ENCODE data around the gene INPP4B.

Gene INPP4B

DNA sequence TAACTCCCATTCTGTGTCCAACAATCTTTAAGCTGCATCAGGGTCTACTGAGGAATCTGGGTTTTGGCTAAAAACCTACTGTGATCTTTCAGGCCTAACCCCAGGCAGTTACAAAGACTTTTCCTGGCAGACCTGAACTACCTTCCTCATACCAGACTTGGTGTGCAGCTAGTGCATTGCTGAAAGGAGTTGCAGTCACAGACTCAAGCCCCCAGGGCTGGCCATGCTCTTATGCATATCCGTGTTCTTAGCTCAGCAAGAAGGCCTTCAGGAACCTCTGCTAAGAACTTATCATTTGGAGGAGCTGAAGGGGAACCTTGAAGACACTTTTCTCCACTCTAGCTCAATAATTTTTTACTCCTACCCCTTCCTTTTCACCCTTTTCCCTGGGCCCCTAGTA, 147.5 kb downstream of the INPP4B start:
- peak; percentile 57 for DNase-seq
- H3K27ac ChIP-seq (ENCODE audit: low read length), result peak overlapping the region; percentile 93
- peak overlapping the region; percentile 38 for H2AFZ ChIP-seq (ENCODE audit: low read depth, low read length)
- peaks cover 98% of the 10 kb centered on the region for H3K4me1 ChIP-seq (ENCODE audit: insufficient read depth, low read length)
- ATAC-seq (ENCODE audit: insufficient read depth, low read depth), result peak; percentile 12; the same call in 1 of the 3 replicates
- TF ChIP-seq EZH2 (IDR thresholded peaks at IDR 0.05; ENCODE audit: borderline replicate concordance, low read depth, low read length, severe bottlenecking), result no peak
- TF ChIP-seq, protein P1, sequence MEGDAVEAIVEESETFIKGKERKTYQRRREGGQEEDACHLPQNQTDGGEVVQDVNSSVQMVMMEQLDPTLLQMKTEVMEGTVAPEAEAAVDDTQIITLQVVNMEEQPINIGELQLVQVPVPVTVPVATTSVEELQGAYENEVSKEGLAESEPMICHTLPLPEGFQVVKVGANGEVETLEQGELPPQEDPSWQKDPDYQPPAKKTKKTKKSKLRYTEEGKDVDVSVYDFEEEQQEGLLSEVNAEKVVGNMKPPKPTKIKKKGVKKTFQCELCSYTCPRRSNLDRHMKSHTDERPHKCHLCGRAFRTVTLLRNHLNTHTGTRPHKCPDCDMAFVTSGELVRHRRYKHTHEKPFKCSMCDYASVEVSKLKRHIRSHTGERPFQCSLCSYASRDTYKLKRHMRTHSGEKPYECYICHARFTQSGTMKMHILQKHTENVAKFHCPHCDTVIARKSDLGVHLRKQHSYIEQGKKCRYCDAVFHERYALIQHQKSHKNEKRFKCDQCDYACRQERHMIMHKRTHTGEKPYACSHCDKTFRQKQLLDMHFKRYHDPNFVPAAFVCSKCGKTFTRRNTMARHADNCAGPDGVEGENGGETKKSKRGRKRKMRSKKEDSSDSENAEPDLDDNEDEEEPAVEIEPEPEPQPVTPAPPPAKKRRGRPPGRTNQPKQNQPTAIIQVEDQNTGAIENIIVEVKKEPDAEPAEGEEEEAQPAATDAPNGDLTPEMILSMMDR (IDR thresholded peaks at IDR 0.05; ENCODE audit: borderline replicate concordance, extremely low read depth, low read length, poor library complexity, severe bottlenecking), result no peak
- no peaks in the 10 kb centered on the region for H4K20me1 ChIP-seq (ENCODE audit: insufficient read depth, low read length)
- no peaks in the 10 kb centered on the region for H3K36me3 ChIP-seq (ENCODE audit: insufficient read depth, low read length)
- H3K4me3 ChIP-seq (ENCODE audit: low read depth in 1 of 2, low read length in 2 of 2), result peak overlapping the region in 1 of 2 experiments; percentile 5; a peak in 1 of 4 replicates
- H3K9me3 ChIP-seq (ENCODE audit: insufficient read depth, low read length, severe bottlenecking), result no peaks in the 10 kb centered on the region
- H3K79me2 ChIP-seq (ENCODE audit: insufficient read depth, low read length), result peaks cover 11% of the 10 kb centered on the region
- no peak overlapping the region for H3K4me2 ChIP-seq (ENCODE audit: insufficient read depth, low read length)
- peak overlapping the region; percentile 57 for H3K9ac ChIP-seq (ENCODE audit: low read depth, low read length)
- no peaks in the 10 kb centered on the region for H3K27me3 ChIP-seq (ENCODE audit: insufficient read depth, low read length, poor library complexity)

DNA sequence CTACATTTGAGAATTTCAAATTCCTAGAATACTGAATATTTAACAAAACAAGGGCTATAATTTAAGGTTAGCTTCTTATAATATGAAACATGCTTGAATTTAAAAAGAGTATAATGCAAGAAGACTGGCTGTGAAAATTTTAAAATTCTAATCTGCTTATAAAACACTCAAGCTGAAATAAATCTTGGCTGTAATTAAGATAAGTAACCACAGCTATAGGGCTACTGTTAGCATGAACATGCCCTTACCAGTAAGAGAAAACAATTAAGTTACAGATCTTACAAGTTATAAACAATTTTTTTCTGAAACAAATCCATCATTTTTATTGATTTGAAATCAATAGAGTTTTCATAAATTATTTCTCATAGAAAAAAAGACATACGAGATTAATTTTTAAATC, 148.2 kb downstream of the INPP4B start:
- Histone ChIP-seq H3K4me2 (ENCODE audit: insufficient read depth, low read length) (peak overlapping the region; percentile 54; the same call in 1 of the 2 replicates), H3K4me1 (ENCODE audit: insufficient read depth, low read length) (peaks cover 97% of the 10 kb centered on the region), H2AFZ (ENCODE audit: low read depth, low read length) (no peak overlapping the region), H3K9me3 (ENCODE audit: insufficient read depth, low read length, severe bottlenecking) (no peaks in the 10 kb centered on the region), H3K27me3 (ENCODE audit: insufficient read depth, low read length, poor library complexity) (no peaks in the 10 kb centered on the region), H3K36me3 (ENCODE audit: insufficient read depth, low read length) (no peaks in the 10 kb centered on the region), H3K79me2 (ENCODE audit: insufficient read depth, low read length) (peaks cover 11% of the 10 kb centered on the region), H3K9ac (ENCODE audit: low read depth, low read length) (peak overlapping the region; percentile 57), H3K27ac (ENCODE audit: low read length) (peak overlapping the region; percentile 93), H4K20me1 (ENCODE audit: insufficient read depth, low read length) (no peaks in the 10 kb centered on the region), H3K4me3 (ENCODE audit: low read depth in 1 of 2, low read length in 2 of 2) (no peak overlapping the region)
- ATAC-seq (ENCODE audit: insufficient read depth, low read depth) (no peak), DNase-seq (no peak)
- TF ChIP-seq, protein P1 (IDR thresholded peaks at IDR 0.05; ENCODE audit: borderline replicate concordance, extremely low read depth, low read length, poor library complexity, severe bottlenecking), result no peak
- no peak for TF ChIP-seq EZH2 (IDR thresholded peaks at IDR 0.05; ENCODE audit: borderline replicate concordance, low read depth, low read length, severe bottlenecking)

DNA sequence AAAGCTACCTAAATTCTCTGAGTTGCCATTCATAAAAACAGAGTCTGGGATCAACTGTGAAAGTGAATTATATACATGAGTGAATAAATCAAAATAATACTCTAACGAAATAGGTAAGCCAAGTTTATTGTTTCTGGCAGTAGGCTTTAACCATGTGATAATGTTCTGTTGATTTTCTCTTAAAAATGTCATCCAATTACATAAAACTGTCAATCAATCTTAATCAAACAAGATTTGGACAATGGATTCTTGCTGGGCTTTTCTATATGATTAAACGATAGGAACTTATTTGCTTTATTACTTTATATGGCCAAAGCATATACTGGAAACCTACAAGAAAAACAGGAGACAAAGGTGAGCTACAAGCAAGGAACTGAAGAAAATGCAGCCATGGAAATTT, 148.8 kb downstream of the INPP4B start:
- Histone ChIP-seq H3K9me3 (ENCODE audit: insufficient read depth, low read length, severe bottlenecking) (no peaks in the 10 kb centered on the region), H3K4me1 (ENCODE audit: insufficient read depth, low read length) (peaks cover 96% of the 10 kb centered on the region), H3K4me2 (ENCODE audit: insufficient read depth, low read length) (peak overlapping the region; percentile 54), H2AFZ (ENCODE audit: low read depth, low read length) (peak overlapping the region; percentile 47; the same call in 1 of the 2 replicates), H3K27ac (ENCODE audit: low read length) (peak overlapping the region; percentile 93), H3K27me3 (ENCODE audit: insufficient read depth, low read length, poor library complexity) (no peaks in the 10 kb centered on the region), H3K9ac (ENCODE audit: low read depth, low read length) (peak overlapping the region; percentile 57), H4K20me1 (ENCODE audit: insufficient read depth, low read length) (no peaks in the 10 kb centered on the region), H3K36me3 (ENCODE audit: insufficient read depth, low read length) (no peaks in the 10 kb centered on the region), H3K79me2 (ENCODE audit: insufficient read depth, low read length) (peaks cover 11% of the 10 kb centered on the region), H3K4me3 (ENCODE audit: low read depth in 1 of 2, low read length in 2 of 2) (peak overlapping the region in 1 of 2 experiments; percentile 27; a peak in 1 of 4 replicates)
- ATAC-seq (ENCODE audit: insufficient read depth, low read depth) (no peak), DNase-seq (no peak)
- no peak for TF ChIP-seq EZH2 (IDR thresholded peaks at IDR 0.05; ENCODE audit: borderline replicate concordance, low read depth, low read length, severe bottlenecking)
- TF ChIP-seq, protein P1 (IDR thresholded peaks at IDR 0.05; ENCODE audit: borderline replicate concordance, extremely low read depth, low read length, poor library complexity, severe bottlenecking), result no peak

All from DND-41 (cell line).